Panc1 (cell line): ENCODE measurements around the gene GFOD2. TPM values are rescaled to one million over a fixed set of nuclear protein-coding genes. Genes with fewer than 3 reads are reported as not detected.

ENCODE experiments used
- ATAC-seq: fragments of 200-7000 bp; cut with Tn5 transposase; 2 replicates; pipeline ENCODE4 v1.9.1; 2020; ENCODE audit warnings: mild to moderate bottlenecking, moderate library complexity
- BruUV-seq: library from RNA; stranded (reverse); fragments of 400-500 nt; replicated peaks from 2 replicates; lab custom pipeline; 2021; lab: Mats Ljungman, UMichigan
- CTCF ChIA-PET: fragments of 300-600 bp; sonication (Branson Sonifier 250); formaldehyde crosslinking; loops from one replicate; lab custom pipeline; 2022; ENCODE audit warnings: antibody characterized with exemption; lab: Charles Lee
- POLR2A ChIA-PET: fragments of 300-600 bp; sonication (Branson Sonifier 250); formaldehyde crosslinking; loops from one replicate; lab custom pipeline; 2022; ENCODE audit warnings: antibody characterized with exemption; lab: Charles Lee
- DNase-seq: peaks from one replicate; pipeline ENCODE4 v3.0.0-alpha.2; 2010; ENCODE audit warnings: low read depth, low spot score
- H3K27ac ChIP-seq: 2 replicates; pipeline ENCODE4 v1.5.1; 2011; ENCODE audit warnings: mild to moderate bottlenecking, low read length, inconsistent platforms
- H3K27me3 ChIP-seq: fragments of 200-500 bp; sonication (Bioruptor generic); 2 replicates; pipeline ENCODE4 v1.6.0; 2014; ENCODE audit warnings: low read length, inconsistent platforms; ENCODE audit not compliant: control insufficient read depth, insufficient read depth
- H3K36me3 ChIP-seq: fragments of 200-500 bp; sonication (Bioruptor generic); 2 replicates; pipeline ENCODE4 v1.5.1; 2014; ENCODE audit warnings: inconsistent platforms, mild to moderate bottlenecking, low read length, moderate library complexity; ENCODE audit not compliant: control insufficient read depth, insufficient read depth
- H3K4me1 ChIP-seq: 2 replicates; pipeline ENCODE4 v1.5.1; 2011; ENCODE audit warnings: inconsistent platforms, mild to moderate bottlenecking, low read length, moderate library complexity; ENCODE audit not compliant: control insufficient read depth, insufficient read depth
- H3K4me3 ChIP-seq, 2 experiments: 2 replicates each; pipeline ENCODE4 v1.5.1; 2011 to 2012; ENCODE audit warnings: low read depth in 2 of 2, low read length in 2 of 2, mild to moderate bottlenecking in 2 of 2, inconsistent platforms in 1 of 2, moderate library complexity in 1 of 2
- H3K9me3 ChIP-seq: fragments of 200-500 bp; sonication (Bioruptor generic); 2 replicates; pipeline ENCODE4 v1.5.1; 2014; ENCODE audit warnings: low read depth, mild to moderate bottlenecking, inconsistent platforms, low read length, moderate library complexity; ENCODE audit not compliant: control insufficient read depth, insufficient read depth
- POLR2AphosphoS5 ChIP-seq: IDR thresholded peaks from 2 replicates; pipeline ENCODE4 v1.6.1; 2012; ENCODE audit warnings: mild to moderate bottlenecking, low read depth, low read length, moderate library complexity
- SIN3A ChIP-seq: IDR thresholded peaks from 2 replicates; pipeline ENCODE4 v1.6.1; 2012; ENCODE audit warnings: low read depth, mild to moderate bottlenecking, low read length, moderate library complexity, borderline replicate concordance; ENCODE audit not compliant: insufficient read depth
- TCF7L2 ChIP-seq: IDR thresholded peaks from 2 replicates; pipeline ENCODE4 v1.6.1; 2011; ENCODE audit warnings: mild to moderate bottlenecking, low read depth, low read length, inconsistent platforms
- in situ Hi-C: cut with HindIII; loops from 2 replicates; pipeline ENCODE4 v1.10.0; 2016; ENCODE audit warnings: low sequenced_read_pairs, low pct_unique_long_range_greater_than_20kb
- intact Hi-C: fragments of 100-400 bp; cut with micrococcal nuclease; formaldehyde crosslinking; loops from one replicate; pipeline ENCODE4 v1.10.0; 2022; ENCODE audit not compliant: unreplicated experiment
- total RNA-seq: library from RNA; stranded (reverse); gene quantifications from one replicate; pipeline ENCODE4 v1.2.1, GENCODE V29; 2021; ENCODE audit not compliant: unreplicated experiment
- TF ChIP-seq, protein P1 (sequence below): fragments of 450-650 bp; IDR thresholded peaks from 2 replicates; pipeline ENCODE4 v1.5.1; 2017; ENCODE audit warnings: mild to moderate bottlenecking
- TF ChIP-seq, protein P2 (sequence below), 2 experiments: IDR thresholded peaks; 2 replicates each; pipeline ENCODE4 v1.6.1; 2011 to 2012; ENCODE audit warnings: low read depth in 2 of 2, control low read depth in 1 of 2, low read length in 1 of 2, mild to moderate bottlenecking in 1 of 2, moderate library complexity in 1 of 2; ENCODE audit not compliant: insufficient read depth in 1 of 2

GFOD2 gene
- total RNA-seq, 1 experiment from 2014 or later: 15.1 TPM

GRCh38 chr16:67704110-67704509 is 15.0 kb downstream of the GFOD2 start:
- H3K9me3 ChIP-seq: no peaks in the 10 kb centered on the region
- BruUV-seq: no TSS peak
- no peak for ATAC-seq
- no peak overlapping the region for H3K4me3 ChIP-seq
- CTCF ChIA-PET: no interaction called here
- TF ChIP-seq, protein P1, sequence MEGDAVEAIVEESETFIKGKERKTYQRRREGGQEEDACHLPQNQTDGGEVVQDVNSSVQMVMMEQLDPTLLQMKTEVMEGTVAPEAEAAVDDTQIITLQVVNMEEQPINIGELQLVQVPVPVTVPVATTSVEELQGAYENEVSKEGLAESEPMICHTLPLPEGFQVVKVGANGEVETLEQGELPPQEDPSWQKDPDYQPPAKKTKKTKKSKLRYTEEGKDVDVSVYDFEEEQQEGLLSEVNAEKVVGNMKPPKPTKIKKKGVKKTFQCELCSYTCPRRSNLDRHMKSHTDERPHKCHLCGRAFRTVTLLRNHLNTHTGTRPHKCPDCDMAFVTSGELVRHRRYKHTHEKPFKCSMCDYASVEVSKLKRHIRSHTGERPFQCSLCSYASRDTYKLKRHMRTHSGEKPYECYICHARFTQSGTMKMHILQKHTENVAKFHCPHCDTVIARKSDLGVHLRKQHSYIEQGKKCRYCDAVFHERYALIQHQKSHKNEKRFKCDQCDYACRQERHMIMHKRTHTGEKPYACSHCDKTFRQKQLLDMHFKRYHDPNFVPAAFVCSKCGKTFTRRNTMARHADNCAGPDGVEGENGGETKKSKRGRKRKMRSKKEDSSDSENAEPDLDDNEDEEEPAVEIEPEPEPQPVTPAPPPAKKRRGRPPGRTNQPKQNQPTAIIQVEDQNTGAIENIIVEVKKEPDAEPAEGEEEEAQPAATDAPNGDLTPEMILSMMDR: no peak
- TF ChIP-seq POLR2AphosphoS5 (no peak), TCF7L2 (no peak)
- in situ Hi-C loops (no loop called here), intact Hi-C loops (no loop called here)
- no peak for DNase-seq
- POLR2A ChIA-PET: no interaction called here
- H3K36me3 ChIP-seq: no peaks in the 10 kb centered on the region
- no peak overlapping the region for H3K27ac ChIP-seq
- H3K4me1 ChIP-seq: no peaks in the 10 kb centered on the region
- no peaks in the 10 kb centered on the region for H3K27me3 ChIP-seq

- POLR2A ChIA-PET: no interaction called here
- Histone ChIP-seq H3K4me3 (no peak overlapping the region), H3K27ac (no peak overlapping the region), H3K36me3 (no peaks in the 10 kb centered on the region), H3K4me1 (no peaks in the 10 kb centered on the region), H3K9me3 (no peaks in the 10 kb centered on the region), H3K27me3 (no peaks in the 10 kb centered on the region)
- intact Hi-C loops: no loop called here
- CTCF ChIA-PET: no interaction called here
- in situ Hi-C loops: no loop called here
- no peak for DNase-seq
- no peak; the same call in 1 of the 2 replicates for ATAC-seq
- TF ChIP-seq SIN3A (no peak), POLR2AphosphoS5 (no peak), TCF7L2 (no peak)
- TF ChIP-seq, protein P2, sequence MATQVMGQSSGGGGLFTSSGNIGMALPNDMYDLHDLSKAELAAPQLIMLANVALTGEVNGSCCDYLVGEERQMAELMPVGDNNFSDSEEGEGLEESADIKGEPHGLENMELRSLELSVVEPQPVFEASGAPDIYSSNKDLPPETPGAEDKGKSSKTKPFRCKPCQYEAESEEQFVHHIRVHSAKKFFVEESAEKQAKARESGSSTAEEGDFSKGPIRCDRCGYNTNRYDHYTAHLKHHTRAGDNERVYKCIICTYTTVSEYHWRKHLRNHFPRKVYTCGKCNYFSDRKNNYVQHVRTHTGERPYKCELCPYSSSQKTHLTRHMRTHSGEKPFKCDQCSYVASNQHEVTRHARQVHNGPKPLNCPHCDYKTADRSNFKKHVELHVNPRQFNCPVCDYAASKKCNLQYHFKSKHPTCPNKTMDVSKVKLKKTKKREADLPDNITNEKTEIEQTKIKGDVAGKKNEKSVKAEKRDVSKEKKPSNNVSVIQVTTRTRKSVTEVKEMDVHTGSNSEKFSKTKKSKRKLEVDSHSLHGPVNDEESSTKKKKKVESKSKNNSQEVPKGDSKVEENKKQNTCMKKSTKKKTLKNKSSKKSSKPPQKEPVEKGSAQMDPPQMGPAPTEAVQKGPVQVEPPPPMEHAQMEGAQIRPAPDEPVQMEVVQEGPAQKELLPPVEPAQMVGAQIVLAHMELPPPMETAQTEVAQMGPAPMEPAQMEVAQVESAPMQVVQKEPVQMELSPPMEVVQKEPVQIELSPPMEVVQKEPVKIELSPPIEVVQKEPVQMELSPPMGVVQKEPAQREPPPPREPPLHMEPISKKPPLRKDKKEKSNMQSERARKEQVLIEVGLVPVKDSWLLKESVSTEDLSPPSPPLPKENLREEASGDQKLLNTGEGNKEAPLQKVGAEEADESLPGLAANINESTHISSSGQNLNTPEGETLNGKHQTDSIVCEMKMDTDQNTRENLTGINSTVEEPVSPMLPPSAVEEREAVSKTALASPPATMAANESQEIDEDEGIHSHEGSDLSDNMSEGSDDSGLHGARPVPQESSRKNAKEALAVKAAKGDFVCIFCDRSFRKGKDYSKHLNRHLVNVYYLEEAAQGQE (IDR thresholded peaks at IDR 0.05; ENCODE audit: insufficient read depth in 1 of 2, low read depth in 2 of 2, low read length in 1 of 2): no peak
- TF ChIP-seq, protein P1: no peak
- no TSS peak for BruUV-seq
These were observed 15.5 kb downstream of the GFOD2 start for GRCh38 chr16:67703626-67704025.
